Gastrocnemius medialis (tissue), 4 donors: ENCODE results near the gene ACACA.

Experiments
- CTCF ChIP-seq, 5 experiments: fragments of 450-650 bp in 3 of 5; fragments of 200-600 bp in 2 of 5; sonication (generic) in 2 of 5; IDR thresholded peaks in 4 of 5; conservative IDR thresholded peaks in 1 of 5; 1 replicate in 4 of 5; 2 replicates in 1 of 5; pipeline ENCODE4 v1.5.1; 2016 to 2019; ENCODE audit warnings: antibody characterized with exemption in 5 of 5, mild to moderate bottlenecking in 3 of 5, moderate library complexity in 3 of 5
- POLR2A ChIP-seq, 2 donors: fragments of 450-650 bp; IDR thresholded peaks; one replicate each; pipeline ENCODE4 v1.6.1; 2017; ENCODE audit warnings: antibody characterized with exemption in 2 of 2, mild to moderate bottlenecking in 2 of 2, moderate library complexity in 2 of 2

- TF ChIP-seq CTCF (IDR thresholded peaks at IDR 0.05 in 4 of 5, conservative IDR thresholded peaks at IDR 0.05 in 1 of 5): no peak
- no peak for TF ChIP-seq POLR2A (IDR thresholded peaks at IDR 0.05)
Observed at GRCh38 chr17:37292429-37293139, 114.1 kb downstream of the ACACA start.
